ENCODE measurements around the gene ZNF618.
"Not testable (repeated sequence)": the region's sequence is repeated elsewhere in the genome, so short reads cannot be mapped to it uniquely, and the experiment has no call there.

ZNF618 gene

GRCh38 chr9:114039484-114039883 lies 163.4 kb downstream of the ZNF618 start:
- H3K27ac ChIP-seq (ENCODE audit: insufficient read depth in 1 of 2, low read depth in 1 of 2, low read length in 2 of 2, poor library complexity in 1 of 2, severe bottlenecking in 2 of 2): no peak overlapping the region
- H3K9me3 ChIP-seq (ENCODE audit: control extremely low read depth in 1 of 5, control insufficient read depth in 4 of 5, insufficient read depth in 2 of 5, low read depth in 1 of 5, low read length in 4 of 5): peaks cover 0 to 11% (median 0%) of the 10 kb centered on the region in 5 experiments
- no peak for DNase-seq
- H3K36me3 ChIP-seq (ENCODE audit: control insufficient read depth in 4 of 4, insufficient read depth in 4 of 4, low read length in 3 of 4): peaks cover 4 to 64% (median 23%) of the 10 kb centered on the region in 4 experiments
- CTCF ChIA-PET: no interaction called here
- WGBS (ENCODE audit: insufficient coverage): 100% methylated on average over 3 of the region's 5 CpGs
- POLR2A ChIA-PET: no interaction called here
- H3K4me1 ChIP-seq (ENCODE audit: control extremely low read depth in 1 of 4, control insufficient read depth in 4 of 4, insufficient read depth in 4 of 4, low read length in 3 of 4): no peaks in the 10 kb centered on the region
- H3K27me3 ChIP-seq (replicated peaks in 2 of 5; ENCODE audit: control insufficient read depth in 4 of 5, insufficient read depth in 5 of 5, low read length in 4 of 5): no peaks in the 10 kb centered on the region
- H3K4me3 ChIP-seq (ENCODE audit: control insufficient read depth in 1 of 7, extremely low read depth in 1 of 7, insufficient read depth in 4 of 7, low read depth in 2 of 7, low read length in 6 of 7): no peak overlapping the region

- H3K27ac ChIP-seq (ENCODE audit: insufficient read depth in 1 of 2, low read depth in 1 of 2, low read length in 2 of 2, poor library complexity in 1 of 2, severe bottlenecking in 2 of 2); DNase-seq; CTCF ChIA-PET; POLR2A ChIA-PET; H3K27me3 ChIP-seq (replicated peaks in 2 of 5; ENCODE audit: control insufficient read depth in 4 of 5, insufficient read depth in 5 of 5, low read length in 4 of 5); H3K4me1 ChIP-seq (ENCODE audit: control extremely low read depth in 1 of 4, control insufficient read depth in 4 of 4, insufficient read depth in 4 of 4, low read length in 3 of 4); H3K4me3 ChIP-seq (ENCODE audit: control insufficient read depth in 1 of 7, extremely low read depth in 1 of 7, insufficient read depth in 4 of 7, low read depth in 2 of 7, low read length in 6 of 7): not testable (repeated sequence)
- peaks cover 4 to 39% (median 18%) of the 10 kb centered on the region in 4 experiments for H3K36me3 ChIP-seq (ENCODE audit: control insufficient read depth in 4 of 4, insufficient read depth in 4 of 4, low read length in 3 of 4)
- peaks cover 0 to 11% (median 0%) of the 10 kb centered on the region in 5 experiments for H3K9me3 ChIP-seq (ENCODE audit: control extremely low read depth in 1 of 5, control insufficient read depth in 4 of 5, insufficient read depth in 2 of 5, low read depth in 1 of 5, low read length in 4 of 5)
Observed at GRCh38 chr9:114043660-114044059, 167.6 kb downstream of the ZNF618 start.

- H3K9me3 ChIP-seq (ENCODE audit: control extremely low read depth in 1 of 5, control insufficient read depth in 4 of 5, insufficient read depth in 2 of 5, low read depth in 1 of 5, low read length in 4 of 5): peaks cover 0 to 11% (median 0%) of the 10 kb centered on the region in 5 experiments
- H3K4me1 ChIP-seq (ENCODE audit: control extremely low read depth in 1 of 4, control insufficient read depth in 4 of 4, insufficient read depth in 4 of 4, low read length in 3 of 4): no peaks in the 10 kb centered on the region
- no peak overlapping the region for H3K4me3 ChIP-seq (ENCODE audit: control insufficient read depth in 1 of 7, extremely low read depth in 1 of 7, insufficient read depth in 4 of 7, low read depth in 2 of 7, low read length in 6 of 7)
- CTCF ChIA-PET: no interaction called here
- H3K27me3 ChIP-seq (replicated peaks in 2 of 5; ENCODE audit: control insufficient read depth in 4 of 5, insufficient read depth in 5 of 5, low read length in 4 of 5): no peaks in the 10 kb centered on the region
- H3K27ac ChIP-seq (ENCODE audit: insufficient read depth in 1 of 2, low read depth in 1 of 2, low read length in 2 of 2, poor library complexity in 1 of 2, severe bottlenecking in 2 of 2): no peak overlapping the region
- no peak for DNase-seq
- peaks cover 6 to 50% (median 33%) of the 10 kb centered on the region in 4 experiments for H3K36me3 ChIP-seq (ENCODE audit: control insufficient read depth in 4 of 4, insufficient read depth in 4 of 4, low read length in 3 of 4)
- POLR2A ChIA-PET: no interaction called here
- 100% methylated on average over 2 of the region's 4 CpGs for WGBS (ENCODE audit: insufficient coverage)
Observed at GRCh38 chr9:114046237-114046755, 170.2 kb downstream of the ZNF618 start.

- H3K9me3 ChIP-seq (ENCODE audit: control extremely low read depth in 1 of 5, control insufficient read depth in 4 of 5, insufficient read depth in 2 of 5, low read depth in 1 of 5, low read length in 4 of 5): peaks cover 0 to 11% (median 0%) of the 10 kb centered on the region in 5 experiments
- H3K27ac ChIP-seq (ENCODE audit: insufficient read depth in 1 of 2, low read depth in 1 of 2, low read length in 2 of 2, poor library complexity in 1 of 2, severe bottlenecking in 2 of 2): no peak overlapping the region
- H3K27me3 ChIP-seq (replicated peaks in 2 of 5; ENCODE audit: control insufficient read depth in 4 of 5, insufficient read depth in 5 of 5, low read length in 4 of 5): no peaks in the 10 kb centered on the region
- H3K4me3 ChIP-seq (ENCODE audit: control insufficient read depth in 1 of 7, extremely low read depth in 1 of 7, insufficient read depth in 4 of 7, low read depth in 2 of 7, low read length in 6 of 7): no peak overlapping the region
- ChIA-PET CTCF (no interaction called here), POLR2A (no interaction called here)
- H3K4me1 ChIP-seq (ENCODE audit: control extremely low read depth in 1 of 4, control insufficient read depth in 4 of 4, insufficient read depth in 4 of 4, low read length in 3 of 4): no peaks in the 10 kb centered on the region
- DNase-seq: no peak
- H3K36me3 ChIP-seq (ENCODE audit: control insufficient read depth in 4 of 4, insufficient read depth in 4 of 4, low read length in 3 of 4): peaks cover 6 to 55% (median 34%) of the 10 kb centered on the region in 4 experiments
- 100% methylated on average over 1 of the region's 1 CpG for WGBS (ENCODE audit: insufficient coverage)
Observed at GRCh38 chr9:114046875-114047274, 170.8 kb downstream of the ZNF618 start.

GRCh38 chr9:114047717-114048116 lies 171.6 kb downstream of the ZNF618 start:
- Histone ChIP-seq H3K4me3 (ENCODE audit: control insufficient read depth in 1 of 7, extremely low read depth in 1 of 7, insufficient read depth in 4 of 7, low read depth in 2 of 7, low read length in 6 of 7) (no peak overlapping the region), H3K27me3 (replicated peaks in 2 of 5; ENCODE audit: control insufficient read depth in 4 of 5, insufficient read depth in 5 of 5, low read length in 4 of 5) (no peaks in the 10 kb centered on the region), H3K36me3 (ENCODE audit: control insufficient read depth in 4 of 4, insufficient read depth in 4 of 4, low read length in 3 of 4) (peaks cover 4 to 61% (median 35%) of the 10 kb centered on the region in 4 experiments), H3K27ac (ENCODE audit: insufficient read depth in 1 of 2, low read depth in 1 of 2, low read length in 2 of 2, poor library complexity in 1 of 2, severe bottlenecking in 2 of 2) (no peak overlapping the region), H3K9me3 (ENCODE audit: control extremely low read depth in 1 of 5, control insufficient read depth in 4 of 5, insufficient read depth in 2 of 5, low read depth in 1 of 5, low read length in 4 of 5) (peaks cover 0 to 11% (median 0%) of the 10 kb centered on the region in 5 experiments), H3K4me1 (ENCODE audit: control extremely low read depth in 1 of 4, control insufficient read depth in 4 of 4, insufficient read depth in 4 of 4, low read length in 3 of 4) (no peaks in the 10 kb centered on the region)
- 100% methylated on average over 2 of the region's 3 CpGs for WGBS (ENCODE audit: insufficient coverage)
- CTCF ChIA-PET: no interaction called here
- POLR2A ChIA-PET: no interaction called here
- DNase-seq: peak; percentile 2 to 22 (median 20)

- peaks cover 4 to 60% (median 34%) of the 10 kb centered on the region in 4 experiments for H3K36me3 ChIP-seq (ENCODE audit: control insufficient read depth in 4 of 4, insufficient read depth in 4 of 4, low read length in 3 of 4)
- WGBS (ENCODE audit: insufficient coverage): 99% methylated on average over 36 of the region's 44 CpGs
Observed at GRCh38 chr9:114048533-114049415, 172.7 kb downstream of the ZNF618 start.

More at GRCh38 chr9:114048533-114049415, 172.7 kb downstream of the ZNF618 start:
- H3K27ac ChIP-seq (ENCODE audit: insufficient read depth in 1 of 2, low read depth in 1 of 2, low read length in 2 of 2, poor library complexity in 1 of 2, severe bottlenecking in 2 of 2): no peak overlapping the region
- ChIA-PET CTCF (no interaction called here), POLR2A (no interaction called here)
- H3K9me3 ChIP-seq (ENCODE audit: control extremely low read depth in 1 of 5, control insufficient read depth in 4 of 5, insufficient read depth in 2 of 5, low read depth in 1 of 5, low read length in 4 of 5): peaks cover 0 to 6% (median 0%) of the 10 kb centered on the region in 5 experiments
- DNase-seq: no peak
- H3K27me3 ChIP-seq (replicated peaks in 2 of 5; ENCODE audit: control insufficient read depth in 4 of 5, insufficient read depth in 5 of 5, low read length in 4 of 5): no peaks in the 10 kb centered on the region
- no peak overlapping the region for H3K4me3 ChIP-seq (ENCODE audit: control insufficient read depth in 1 of 7, extremely low read depth in 1 of 7, insufficient read depth in 4 of 7, low read depth in 2 of 7, low read length in 6 of 7)
- no peaks in the 10 kb centered on the region for H3K4me1 ChIP-seq (ENCODE audit: control extremely low read depth in 1 of 4, control insufficient read depth in 4 of 4, insufficient read depth in 4 of 4, low read length in 3 of 4)
